GM21576 (cell line): ENCODE results near the gene CYP11A1.
"Not testable (repeated sequence)": the region's sequence is repeated elsewhere in the genome, so short reads cannot be mapped to it uniquely, and the experiment has no call there.

Experiments used
- ATAC-seq: cut with Tn5 transposase; IDR thresholded peaks from one replicate; pipeline ENCODE4 v1.9.1; 2021; ENCODE audit warnings: mild to moderate bottlenecking, moderate library complexity; ENCODE audit not compliant: unreplicated experiment

Gene CYP11A1

GRCh38 chr15:74376226-74376625 is 8.8 kb upstream of the CYP11A1 start:
- no peak for ATAC-seq

- no peak for ATAC-seq
These were observed 7.9 kb upstream of the CYP11A1 start for GRCh38 chr15:74375303-74375693.

- ATAC-seq = no peak
These were observed 7.3 kb upstream of the CYP11A1 start for GRCh38 chr15:74374648-74375302.

- ATAC-seq = peak; percentile 68
These were observed 6.5 kb upstream of the CYP11A1 start for GRCh38 chr15:74373731-74374647.

- ATAC-seq = no peak
These were observed 5.7 kb upstream of the CYP11A1 start for GRCh38 chr15:74373056-74373650.

GRCh38 chr15:74370471-74370870 is 3.0 kb upstream of the CYP11A1 start:
- ATAC-seq = no peak

- ATAC-seq = no peak
These were observed 2.3 kb upstream of the CYP11A1 start for GRCh38 chr15:74369756-74370155.

- no peak for ATAC-seq
These were observed 1.8 kb upstream of the CYP11A1 start for GRCh38 chr15:74369084-74369745.

GRCh38 chr15:74368121-74368520 is 675 bp upstream of the CYP11A1 start:
- ATAC-seq = no peak

- ATAC-seq = no peak
These were observed 1.6 kb downstream of the CYP11A1 start for GRCh38 chr15:74365598-74366445.

GRCh38 chr15:74364936-74365597 is 2.4 kb downstream of the CYP11A1 start:
- ATAC-seq = no peak

GRCh38 chr15:74362482-74362881 is 5.0 kb downstream of the CYP11A1 start:
- no peak for ATAC-seq

- not testable (repeated sequence) for ATAC-seq
These were observed 6.6 kb downstream of the CYP11A1 start for GRCh38 chr15:74360855-74361254.

GRCh38 chr15:74359376-74359775 is 8.1 kb downstream of the CYP11A1 start:
- ATAC-seq = not testable (repeated sequence)

GRCh38 chr15:74357514-74357913 is 9.9 kb downstream of the CYP11A1 start:
- not testable (repeated sequence) for ATAC-seq

- not testable (repeated sequence) for ATAC-seq
These were observed 11.4 kb downstream of the CYP11A1 start for GRCh38 chr15:74356050-74356449.

- ATAC-seq = not testable (repeated sequence)
These were observed 13.5 kb downstream of the CYP11A1 start for GRCh38 chr15:74353992-74354391.

GRCh38 chr15:74352393-74352910 is 15.0 kb downstream of the CYP11A1 start:
- no peak for ATAC-seq

- no peak for ATAC-seq
These were observed 15.8 kb downstream of the CYP11A1 start for GRCh38 chr15:74351670-74352069.
